GM21515 (cell line): ENCODE data around the gene RFT1.

Source experiments
- ATAC-seq: cut with Tn5 transposase; IDR thresholded peaks from one replicate; pipeline ENCODE4 v1.9.1; 2021; ENCODE audit not compliant: unreplicated experiment

RFT1 gene

GRCh38 chr3:53092942-53093341, 37.3 kb downstream of the RFT1 start:
- no peak for ATAC-seq

DNA sequence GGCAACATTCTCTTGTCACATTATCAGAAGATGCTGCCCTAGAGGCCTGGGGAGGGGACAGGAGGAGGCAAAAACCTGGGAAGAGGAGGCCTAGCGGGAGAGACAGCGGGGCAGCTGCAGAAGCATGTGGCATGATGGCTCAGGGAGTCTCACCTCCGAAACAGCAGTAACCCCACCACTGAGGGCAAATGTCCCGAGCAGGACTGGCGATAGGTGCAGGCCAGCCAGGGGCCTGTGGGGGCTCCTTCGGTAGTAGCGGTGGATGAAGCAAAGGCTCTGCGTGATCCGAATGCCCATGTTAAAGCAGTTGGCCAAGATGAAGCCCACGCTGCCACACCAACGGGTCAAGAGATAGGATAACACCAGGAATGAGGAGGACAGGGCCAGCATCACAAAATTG, 38.0 kb downstream of the RFT1 start:
- no peak for ATAC-seq

- no peak for ATAC-seq
These were observed 39.2 kb downstream of the RFT1 start for GRCh38 chr3:53091011-53091410.

- no peak for ATAC-seq
These were observed 40.7 kb downstream of the RFT1 start for GRCh38 chr3:53089511-53089910.

DNA sequence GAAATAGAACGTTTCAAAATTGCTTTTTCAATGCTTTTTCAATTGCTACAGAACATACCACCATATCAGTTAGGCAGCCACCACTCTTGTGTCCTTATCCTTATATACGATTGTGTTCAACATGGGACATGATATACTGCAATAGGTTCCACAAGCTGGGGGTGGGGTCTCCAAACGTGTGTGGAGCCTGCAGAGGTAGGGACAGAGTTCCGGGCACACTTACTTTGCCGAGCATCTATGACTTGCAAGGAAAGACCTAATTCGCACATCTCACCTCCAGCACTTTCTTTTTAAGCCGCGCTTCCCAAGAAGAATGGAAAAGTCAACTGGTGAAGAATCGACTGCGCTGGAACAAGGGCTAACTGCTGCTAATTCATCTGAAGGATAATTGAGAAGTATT, 44.8 kb downstream of the RFT1 start:
- no peak for ATAC-seq

- ATAC-seq: no peak
These were observed 45.8 kb downstream of the RFT1 start for GRCh38 chr3:53084310-53085001.

GRCh38 chr3:53083949-53084309, 46.3 kb downstream of the RFT1 start:
- no peak for ATAC-seq

- ATAC-seq: no peak
These were observed 46.7 kb downstream of the RFT1 start for GRCh38 chr3:53083521-53083920.

- ATAC-seq: no peak
These were observed 47.5 kb downstream of the RFT1 start for GRCh38 chr3:53082736-53083135.

GRCh38 chr3:53081318-53081717, 48.9 kb downstream of the RFT1 start:
- ATAC-seq: no peak

- ATAC-seq: no peak
These were observed 49.5 kb downstream of the RFT1 start for GRCh38 chr3:53080612-53081205.

GRCh38 chr3:53079791-53080555, 50.3 kb downstream of the RFT1 start:
- ATAC-seq: no peak

GRCh38 chr3:53079147-53079546, 51.1 kb downstream of the RFT1 start:
- no peak for ATAC-seq

GRCh38 chr3:53078656-53079055, 51.6 kb downstream of the RFT1 start:
- no peak for ATAC-seq

- no peak for ATAC-seq
These were observed 52.6 kb downstream of the RFT1 start for GRCh38 chr3:53077476-53078220.

DNA sequence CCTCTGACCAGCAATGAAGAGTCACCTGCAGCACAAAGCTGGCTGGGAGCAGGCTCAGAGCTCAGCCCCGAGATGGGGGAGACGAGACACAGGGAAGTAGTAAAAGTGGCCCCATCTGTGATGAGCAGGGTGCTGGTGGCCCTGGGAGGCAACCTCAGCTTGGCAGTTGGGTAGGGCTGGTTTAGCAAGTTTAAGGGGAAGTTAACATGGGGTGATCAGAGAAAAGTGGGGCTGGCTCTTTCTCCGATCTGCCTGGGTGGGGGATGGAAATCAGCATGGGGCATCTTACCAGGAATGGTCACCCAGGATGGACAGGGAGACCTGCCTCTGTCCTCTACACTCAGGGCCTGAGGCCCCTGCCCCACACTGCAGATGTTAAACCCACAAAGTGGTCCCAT, 54.5 kb downstream of the RFT1 start:
- no peak for ATAC-seq

GRCh38 chr3:53074761-53075742, 55.2 kb downstream of the RFT1 start:
- no peak for ATAC-seq

DNA sequence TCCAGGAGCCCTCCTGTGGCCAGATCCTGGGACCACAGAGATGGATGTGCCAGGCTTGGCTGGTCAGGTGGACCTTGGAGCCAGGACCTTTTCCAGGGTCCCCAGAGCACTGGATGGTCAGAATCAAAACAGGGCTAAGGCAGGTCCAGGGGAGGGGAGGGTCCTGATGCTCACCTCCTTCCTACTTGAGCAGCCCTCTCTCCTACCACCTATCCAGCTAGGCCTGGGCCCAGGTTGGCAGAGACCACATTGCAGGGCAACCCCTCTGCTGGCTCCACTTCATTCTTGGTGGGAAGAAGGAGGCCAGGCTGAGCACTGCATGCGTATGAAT, 55.9 kb downstream of the RFT1 start:
- ATAC-seq: no peak

GRCh38 chr3:53073553-53074365, 56.5 kb downstream of the RFT1 start:
- ATAC-seq: peak; percentile 6
